Measurements from ENCODE around the gene SPATA9.

SPATA9 gene

GRCh38 chr5:95667678-95668077, 15.1 kb downstream of the SPATA9 start:
- DNase-seq (ENCODE audit: extremely low read depth, low read depth): no peak
- TF ChIP-seq, protein P1, sequence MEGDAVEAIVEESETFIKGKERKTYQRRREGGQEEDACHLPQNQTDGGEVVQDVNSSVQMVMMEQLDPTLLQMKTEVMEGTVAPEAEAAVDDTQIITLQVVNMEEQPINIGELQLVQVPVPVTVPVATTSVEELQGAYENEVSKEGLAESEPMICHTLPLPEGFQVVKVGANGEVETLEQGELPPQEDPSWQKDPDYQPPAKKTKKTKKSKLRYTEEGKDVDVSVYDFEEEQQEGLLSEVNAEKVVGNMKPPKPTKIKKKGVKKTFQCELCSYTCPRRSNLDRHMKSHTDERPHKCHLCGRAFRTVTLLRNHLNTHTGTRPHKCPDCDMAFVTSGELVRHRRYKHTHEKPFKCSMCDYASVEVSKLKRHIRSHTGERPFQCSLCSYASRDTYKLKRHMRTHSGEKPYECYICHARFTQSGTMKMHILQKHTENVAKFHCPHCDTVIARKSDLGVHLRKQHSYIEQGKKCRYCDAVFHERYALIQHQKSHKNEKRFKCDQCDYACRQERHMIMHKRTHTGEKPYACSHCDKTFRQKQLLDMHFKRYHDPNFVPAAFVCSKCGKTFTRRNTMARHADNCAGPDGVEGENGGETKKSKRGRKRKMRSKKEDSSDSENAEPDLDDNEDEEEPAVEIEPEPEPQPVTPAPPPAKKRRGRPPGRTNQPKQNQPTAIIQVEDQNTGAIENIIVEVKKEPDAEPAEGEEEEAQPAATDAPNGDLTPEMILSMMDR (IDR thresholded peaks at IDR 0.05; ENCODE audit: low read depth, low read length, missing control alignments): no peak
- H3K4me3 ChIP-seq (replicated peaks; ENCODE audit: low read depth, low read length): no peak overlapping the region

- TF ChIP-seq, protein P1 (IDR thresholded peaks at IDR 0.05; ENCODE audit: low read depth, low read length, missing control alignments): no peak
- no peak for DNase-seq (ENCODE audit: extremely low read depth, low read depth)
Observed at GRCh38 chr5:95667061-95667618, 15.7 kb downstream of the SPATA9 start.

DNA sequence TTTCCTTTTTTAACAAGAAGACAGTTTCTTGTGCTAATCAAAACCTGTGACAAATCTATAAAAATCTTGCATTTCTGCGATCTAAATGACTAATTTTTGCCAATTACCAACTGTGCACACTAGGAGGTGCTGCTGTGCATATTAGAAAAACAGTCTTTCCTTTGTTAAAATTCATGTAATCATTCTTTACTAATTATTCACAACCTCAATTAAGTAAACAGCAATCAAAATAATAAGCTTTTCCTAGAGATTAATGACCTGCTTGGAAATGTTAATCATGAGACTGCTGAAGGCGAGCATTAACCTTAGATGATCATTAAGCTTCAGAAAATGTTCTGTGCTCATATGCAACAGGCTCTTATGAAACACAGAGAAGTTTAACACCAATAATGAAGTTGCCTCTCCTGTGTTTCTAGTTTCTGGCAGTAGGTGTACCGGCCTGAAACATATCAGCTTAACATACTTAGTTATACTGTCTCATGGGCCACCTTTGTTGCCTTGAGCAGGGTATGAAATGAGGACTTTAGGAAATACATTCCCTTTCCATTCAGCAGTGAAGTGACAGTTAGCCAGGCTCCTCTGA, 18.5 kb downstream of the SPATA9 start:
- no peak overlapping the region for H3K4me3 ChIP-seq (replicated peaks; ENCODE audit: low read depth, low read length)
- TF ChIP-seq, protein P1 (IDR thresholded peaks at IDR 0.05; ENCODE audit: low read depth, low read length, missing control alignments): peak; percentile 64
- no peak for DNase-seq (ENCODE audit: extremely low read depth, low read depth)

More at GRCh38 chr5:95667061-95667618, 15.7 kb downstream of the SPATA9 start:
- no peak overlapping the region for H3K4me3 ChIP-seq (replicated peaks; ENCODE audit: low read depth, low read length)

- TF ChIP-seq, protein P1 (IDR thresholded peaks at IDR 0.05; ENCODE audit: low read depth, low read length, missing control alignments): no peak
- H3K4me3 ChIP-seq (replicated peaks; ENCODE audit: low read depth, low read length): no peak overlapping the region
- DNase-seq (ENCODE audit: extremely low read depth, low read depth): no peak
Observed at GRCh38 chr5:95662946-95663345, 19.8 kb downstream of the SPATA9 start.

DNA sequence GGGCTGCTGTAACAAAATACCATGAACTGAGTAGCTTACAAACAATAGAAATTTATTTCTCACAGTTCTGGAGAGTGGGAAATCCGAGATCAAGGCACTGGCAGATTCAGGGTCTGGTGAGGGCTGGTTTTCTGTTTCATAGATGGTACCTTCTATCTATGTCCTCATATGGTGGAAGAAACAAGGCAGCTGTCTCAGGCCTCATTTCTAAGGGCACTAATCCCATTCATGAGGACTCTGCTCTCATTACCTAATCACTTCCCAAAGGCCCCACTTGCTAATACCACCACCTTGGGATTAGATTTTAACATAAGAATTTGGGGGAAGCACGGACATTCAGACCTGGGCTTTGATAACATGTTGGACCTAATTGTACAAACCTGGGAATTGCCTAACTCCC, 22.7 kb downstream of the SPATA9 start:
- H3K4me3 ChIP-seq (replicated peaks; ENCODE audit: low read depth, low read length): no peak overlapping the region
- DNase-seq (ENCODE audit: extremely low read depth, low read depth): no peak
- TF ChIP-seq, protein P1 (IDR thresholded peaks at IDR 0.05; ENCODE audit: low read depth, low read length, missing control alignments): no peak

DNA sequence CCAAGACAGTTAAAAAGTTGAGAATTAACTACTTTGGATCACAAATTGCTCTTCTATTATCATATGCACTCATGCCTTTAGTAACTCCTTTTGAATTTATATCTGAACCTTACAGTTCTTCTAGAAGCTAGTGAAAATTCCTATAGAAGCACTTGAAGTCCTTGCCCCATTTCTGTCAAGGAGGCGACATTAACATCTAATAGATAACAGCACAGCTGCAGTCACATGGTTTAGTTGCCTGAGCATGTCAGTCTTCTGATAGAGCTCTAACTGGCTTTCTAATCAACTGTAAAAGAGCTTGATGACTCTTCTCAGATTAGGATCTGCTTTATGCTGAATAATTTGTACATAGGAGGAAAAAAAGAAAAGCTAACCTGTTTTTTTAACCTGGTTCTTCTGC, 27.2 kb downstream of the SPATA9 start:
- TF ChIP-seq, protein P1 (IDR thresholded peaks at IDR 0.05; ENCODE audit: low read depth, low read length, missing control alignments): no peak
- H3K4me3 ChIP-seq (replicated peaks; ENCODE audit: low read depth, low read length): no peak overlapping the region
- no peak for DNase-seq (ENCODE audit: extremely low read depth, low read depth)

GRCh38 chr5:95654196-95654595, 28.6 kb downstream of the SPATA9 start:
- H3K4me3 ChIP-seq (replicated peaks; ENCODE audit: low read depth, low read length): no peak overlapping the region
- TF ChIP-seq, protein P1 (IDR thresholded peaks at IDR 0.05; ENCODE audit: low read depth, low read length, missing control alignments): no peak
- no peak for DNase-seq (ENCODE audit: extremely low read depth, low read depth)
